ENCODE data around the gene TLE6.
"Not testable (repeated sequence)": the region's sequence is repeated elsewhere in the genome, so short reads cannot be mapped to it uniquely, and the experiment has no call there.

DNA sequence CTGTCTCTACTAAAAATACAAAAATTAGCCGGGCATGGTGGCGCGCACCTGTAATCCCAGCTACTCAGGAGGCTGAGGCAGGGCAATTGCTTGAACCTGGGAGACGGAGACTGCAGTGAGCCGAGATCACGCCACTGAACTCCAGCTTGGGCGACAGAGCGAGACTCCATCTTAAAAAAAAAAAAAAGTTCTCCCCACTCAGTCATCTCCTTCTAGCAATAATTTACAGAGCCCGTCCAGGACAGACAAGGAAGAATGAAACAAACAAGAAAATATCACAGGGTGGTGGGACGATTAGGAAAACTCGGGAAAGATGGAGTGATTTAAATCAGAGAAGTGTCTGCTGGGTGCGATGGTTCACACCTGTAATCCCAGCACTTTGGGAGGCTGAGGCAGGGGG is 13.7 kb upstream of the TLE6 start:
- TF ChIP-seq POLR2A (IDR thresholded peaks at IDR 0.05; ENCODE audit: low read length); GATA1 (IDR thresholded peaks at IDR 0.05; ENCODE audit: low read depth, low read length): not testable (repeated sequence)

Data from erythroblast (primary cell).